Breast epithelium (tissue), 3 donors: ENCODE results near the gene ADNP.

Experiments
- POLR2A ChIP-seq: fragments of 450-650 bp; IDR thresholded peaks from one replicate; pipeline ENCODE4 v1.6.1; 2016; ENCODE audit warnings: antibody characterized with exemption, mild to moderate bottlenecking, moderate library complexity
- POLR2AphosphoS5 ChIP-seq, 3 donors: sonication (generic); formaldehyde crosslinking; IDR thresholded peaks; one replicate each; pipeline ENCODE4 v1.6.1; 2017; ENCODE audit warnings: antibody characterized with exemption in 3 of 3
- TF ChIP-seq, protein P1 (sequence below), 3 donors: fragments of 450-650 bp; IDR thresholded peaks; one replicate each; pipeline ENCODE4 v1.5.1; 2016 to 2017; ENCODE audit warnings: antibody characterized with exemption in 3 of 3, mild to moderate bottlenecking in 3 of 3, moderate library complexity in 3 of 3

DNA sequence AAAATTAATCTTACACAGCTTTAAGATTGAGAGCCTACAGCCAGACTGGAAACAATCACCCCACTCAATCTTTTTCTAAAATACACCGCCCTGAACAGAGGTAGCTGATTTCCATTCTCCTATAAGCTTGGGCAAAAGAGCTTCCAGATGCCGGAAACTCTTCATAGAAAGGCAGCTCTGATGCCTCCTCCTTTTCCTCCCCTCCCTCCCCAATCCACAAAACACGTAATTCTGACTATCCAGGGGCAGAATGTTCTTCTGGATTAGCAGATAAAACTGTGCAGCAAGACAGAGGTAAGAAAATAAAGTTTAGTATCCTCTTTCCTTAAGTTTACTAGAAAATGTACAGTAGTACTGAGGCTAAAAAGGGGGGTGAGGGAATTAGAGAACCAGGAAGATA lies 15.8 kb downstream of the ADNP start:
- TF ChIP-seq, protein P1, sequence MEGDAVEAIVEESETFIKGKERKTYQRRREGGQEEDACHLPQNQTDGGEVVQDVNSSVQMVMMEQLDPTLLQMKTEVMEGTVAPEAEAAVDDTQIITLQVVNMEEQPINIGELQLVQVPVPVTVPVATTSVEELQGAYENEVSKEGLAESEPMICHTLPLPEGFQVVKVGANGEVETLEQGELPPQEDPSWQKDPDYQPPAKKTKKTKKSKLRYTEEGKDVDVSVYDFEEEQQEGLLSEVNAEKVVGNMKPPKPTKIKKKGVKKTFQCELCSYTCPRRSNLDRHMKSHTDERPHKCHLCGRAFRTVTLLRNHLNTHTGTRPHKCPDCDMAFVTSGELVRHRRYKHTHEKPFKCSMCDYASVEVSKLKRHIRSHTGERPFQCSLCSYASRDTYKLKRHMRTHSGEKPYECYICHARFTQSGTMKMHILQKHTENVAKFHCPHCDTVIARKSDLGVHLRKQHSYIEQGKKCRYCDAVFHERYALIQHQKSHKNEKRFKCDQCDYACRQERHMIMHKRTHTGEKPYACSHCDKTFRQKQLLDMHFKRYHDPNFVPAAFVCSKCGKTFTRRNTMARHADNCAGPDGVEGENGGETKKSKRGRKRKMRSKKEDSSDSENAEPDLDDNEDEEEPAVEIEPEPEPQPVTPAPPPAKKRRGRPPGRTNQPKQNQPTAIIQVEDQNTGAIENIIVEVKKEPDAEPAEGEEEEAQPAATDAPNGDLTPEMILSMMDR (IDR thresholded peaks at IDR 0.05): no peak
- TF ChIP-seq POLR2A: no peak
- TF ChIP-seq POLR2AphosphoS5 (IDR thresholded peaks at IDR 0.05): no peak
